NCI-H446 (cell line): ENCODE measurements around the gene COL8A1.

ENCODE experiments used
- DNase-seq, 2 experiments: peaks; one replicate each; lab custom pipeline; 2025; lab: John Stamatoyannopoulos, UW

COL8A1 gene

GRCh38 chr3:99639579-99639978, 1.2 kb downstream of the COL8A1 start:
- DNase-seq, result no peak

DNA sequence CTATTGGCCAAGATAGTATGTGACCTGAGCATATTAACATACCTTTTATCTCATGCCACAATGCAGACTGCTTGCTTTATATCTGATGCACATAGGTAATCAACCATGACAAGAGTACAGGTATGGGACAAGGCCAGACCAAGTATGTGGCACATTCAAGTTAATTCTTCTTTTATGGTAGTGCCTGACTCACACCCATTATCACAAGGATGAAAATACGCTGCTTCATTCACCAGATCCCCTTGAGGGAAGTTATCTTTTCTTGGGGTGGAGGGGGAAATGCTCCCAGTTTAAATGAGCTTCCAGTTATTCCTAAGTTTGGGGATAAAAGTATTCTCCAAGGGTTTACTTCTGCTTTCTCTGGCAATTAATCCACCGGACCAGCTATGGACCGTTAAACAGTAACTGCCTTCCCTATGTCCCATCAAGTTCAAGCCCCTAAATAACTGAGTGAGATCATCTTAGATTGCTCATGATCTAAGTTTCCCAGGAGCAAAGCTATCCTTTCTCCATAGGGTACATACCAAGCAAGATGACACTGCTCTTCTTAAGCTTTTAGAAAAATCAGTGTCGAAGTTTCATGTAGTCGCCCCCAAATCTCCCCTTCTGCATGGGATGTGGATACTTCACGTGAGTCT, 1.9 kb downstream of the COL8A1 start:
- DNase-seq, result no peak

- no peak for DNase-seq
These were observed 3.1 kb downstream of the COL8A1 start for GRCh38 chr3:99641480-99641879.

GRCh38 chr3:99641982-99642381, 3.6 kb downstream of the COL8A1 start:
- DNase-seq, result no peak

GRCh38 chr3:99644017-99644416, 5.6 kb downstream of the COL8A1 start:
- DNase-seq, result no peak

GRCh38 chr3:99644746-99645145, 6.4 kb downstream of the COL8A1 start:
- no peak for DNase-seq

DNA sequence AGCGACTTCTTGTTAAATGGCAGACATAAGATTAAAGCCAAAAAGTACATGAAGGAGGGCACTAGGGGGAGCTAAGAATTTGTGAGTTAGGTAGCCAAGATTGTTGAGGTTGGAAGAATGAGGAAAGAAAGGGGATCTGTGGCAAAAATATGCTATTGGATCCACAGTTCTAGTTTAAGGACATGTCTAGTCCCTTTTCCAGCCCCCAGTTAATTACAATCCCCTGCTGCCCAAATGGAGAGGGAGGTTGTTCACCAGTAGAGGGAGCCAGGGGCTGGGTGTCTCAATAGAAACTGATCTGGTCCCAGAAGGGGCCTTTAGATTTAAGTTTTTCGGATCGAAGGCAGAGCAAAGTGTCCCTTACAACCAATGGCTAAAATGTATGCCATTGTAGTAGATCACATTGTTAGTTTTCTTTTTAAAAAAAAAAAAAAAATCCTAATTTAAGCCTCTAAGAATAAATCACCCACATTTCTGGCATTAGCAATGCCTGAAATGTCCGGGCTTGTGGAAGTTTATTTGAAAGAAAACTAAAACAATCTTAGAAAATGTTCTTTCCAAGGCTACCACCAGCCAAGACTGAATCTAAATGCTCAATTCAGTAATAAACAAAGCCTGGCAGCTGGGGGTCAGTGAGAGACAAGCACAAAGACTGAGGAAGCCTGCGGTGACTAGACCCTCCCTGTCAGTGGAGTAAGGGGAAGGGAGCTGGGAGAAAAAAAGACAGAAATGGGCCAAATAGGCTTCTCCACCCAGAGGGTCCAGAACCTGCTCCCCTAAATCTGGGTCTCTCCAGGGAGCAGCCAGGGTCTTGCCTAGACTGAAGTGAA, 7.1 kb downstream of the COL8A1 start:
- peak; percentile 59 to 69 for DNase-seq

DNA sequence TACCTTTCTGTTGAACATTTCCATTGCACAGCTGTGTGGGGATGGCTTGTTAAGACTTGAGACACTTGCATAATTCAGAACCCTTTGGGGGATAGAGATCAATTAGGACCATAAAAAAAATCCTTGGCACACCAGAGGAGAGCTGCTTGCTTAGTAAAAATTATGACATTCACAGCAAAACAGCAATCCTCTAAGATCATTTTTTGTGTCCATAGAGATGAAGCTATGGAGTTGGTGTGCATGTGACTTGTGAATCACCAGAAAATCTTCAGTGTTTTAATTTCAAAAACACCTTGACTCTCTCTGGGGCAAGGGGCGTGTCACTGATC, 7.7 kb downstream of the COL8A1 start:
- DNase-seq, result no peak

GRCh38 chr3:99647081-99647480, 8.7 kb downstream of the COL8A1 start:
- DNase-seq, result no peak

GRCh38 chr3:99648101-99648500, 9.7 kb downstream of the COL8A1 start:
- DNase-seq, result no peak

DNA sequence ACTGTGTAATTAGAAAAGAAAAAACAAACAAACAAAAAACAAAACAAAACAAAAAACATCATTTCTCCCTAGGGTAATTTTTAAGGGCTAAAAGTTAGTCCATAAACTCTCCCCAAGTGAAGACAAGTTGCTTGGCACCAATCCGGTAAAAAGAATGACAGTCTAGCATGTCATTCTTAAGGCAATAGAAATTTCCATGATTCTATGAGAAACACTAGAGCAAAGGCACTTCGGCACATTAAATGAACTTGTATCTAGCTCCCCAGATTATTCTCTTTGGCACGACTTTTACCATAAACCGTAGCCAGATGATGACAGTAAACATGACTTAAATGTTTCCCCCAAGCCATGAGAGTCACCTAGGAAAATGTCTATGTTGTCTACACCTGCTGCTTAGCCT, 10.1 kb downstream of the COL8A1 start:
- DNase-seq, result no peak

DNA sequence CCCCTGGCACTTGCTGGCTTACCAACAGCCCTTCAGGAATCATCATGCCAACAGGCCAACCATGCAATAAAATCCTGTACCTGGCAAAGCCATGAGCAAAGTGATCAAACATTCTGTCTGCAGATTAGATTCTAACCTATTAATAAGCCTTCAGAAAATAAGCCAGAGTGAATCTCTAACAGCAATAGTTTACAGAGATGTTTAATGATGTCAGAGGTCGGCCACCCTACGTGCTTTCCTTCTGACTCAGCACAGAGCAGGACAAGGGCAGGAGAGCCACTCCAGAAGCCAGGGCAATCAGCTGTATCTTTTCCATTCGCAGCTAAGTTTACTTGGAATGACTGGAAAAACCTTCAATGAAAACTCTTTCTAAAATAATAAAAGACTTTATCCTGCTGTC, 13.1 kb downstream of the COL8A1 start:
- DNase-seq, result no peak

DNA sequence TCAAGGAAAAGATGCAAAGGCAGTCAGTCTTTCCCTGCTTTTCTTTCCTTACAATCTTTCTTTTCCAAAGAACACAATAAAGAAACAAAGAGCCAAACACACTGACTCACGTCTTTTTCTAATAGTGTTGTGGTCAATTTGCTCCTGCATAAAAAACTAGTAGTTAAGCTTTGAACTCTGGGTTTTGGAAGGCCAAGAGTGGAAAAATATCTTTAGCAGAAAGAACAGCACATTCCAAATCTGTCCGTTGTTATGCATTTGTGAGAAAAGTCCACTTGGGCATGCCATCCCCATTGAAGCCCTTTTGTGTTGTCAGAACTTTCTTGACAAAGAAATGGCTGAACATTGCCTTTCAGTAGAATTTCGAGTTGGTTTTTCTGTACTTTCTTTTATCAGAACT, 18.2 kb downstream of the COL8A1 start:
- DNase-seq, result no peak

GRCh38 chr3:99658274-99658673, 19.9 kb downstream of the COL8A1 start:
- DNase-seq, result no peak

DNA sequence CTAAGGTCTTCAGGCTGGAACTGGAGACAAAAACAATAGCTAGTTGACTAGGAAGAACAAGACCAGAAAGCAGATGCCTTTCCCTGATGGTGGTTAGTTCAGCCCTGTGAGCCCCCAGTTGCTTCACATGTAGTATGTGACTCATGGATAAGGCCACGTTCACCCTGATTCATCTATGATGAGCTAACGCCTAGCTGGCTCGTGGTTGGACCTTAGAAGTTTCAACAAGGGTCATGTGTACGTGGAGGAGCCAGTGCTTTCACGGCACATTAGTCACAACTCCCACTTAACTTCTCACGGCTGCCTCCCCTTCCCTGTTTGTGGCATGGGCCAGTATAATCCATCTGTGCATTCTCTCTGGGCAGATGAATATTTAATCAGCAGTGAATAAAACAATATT, 20.6 kb downstream of the COL8A1 start:
- DNase-seq, result peak; percentile 14 to 54

DNA sequence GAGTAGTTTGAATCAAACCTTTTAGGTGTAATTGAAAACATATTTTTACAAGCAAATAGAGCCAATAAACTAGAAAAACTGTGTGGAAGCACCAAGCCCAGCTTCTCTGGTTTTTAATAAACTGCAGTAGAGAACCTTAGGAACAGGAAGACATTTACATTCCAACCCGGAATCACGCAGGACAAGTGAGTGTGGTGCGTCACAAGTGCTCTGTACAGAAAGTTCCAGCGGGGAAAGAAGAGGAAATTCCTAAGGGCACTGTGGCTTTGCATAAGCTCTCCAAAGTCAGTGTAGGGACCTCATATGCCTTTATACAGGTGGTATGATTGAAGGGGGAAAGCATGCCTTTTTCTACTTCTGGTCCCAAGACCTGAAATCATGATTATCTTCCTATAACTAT, 21.6 kb downstream of the COL8A1 start:
- no peak for DNase-seq

DNA sequence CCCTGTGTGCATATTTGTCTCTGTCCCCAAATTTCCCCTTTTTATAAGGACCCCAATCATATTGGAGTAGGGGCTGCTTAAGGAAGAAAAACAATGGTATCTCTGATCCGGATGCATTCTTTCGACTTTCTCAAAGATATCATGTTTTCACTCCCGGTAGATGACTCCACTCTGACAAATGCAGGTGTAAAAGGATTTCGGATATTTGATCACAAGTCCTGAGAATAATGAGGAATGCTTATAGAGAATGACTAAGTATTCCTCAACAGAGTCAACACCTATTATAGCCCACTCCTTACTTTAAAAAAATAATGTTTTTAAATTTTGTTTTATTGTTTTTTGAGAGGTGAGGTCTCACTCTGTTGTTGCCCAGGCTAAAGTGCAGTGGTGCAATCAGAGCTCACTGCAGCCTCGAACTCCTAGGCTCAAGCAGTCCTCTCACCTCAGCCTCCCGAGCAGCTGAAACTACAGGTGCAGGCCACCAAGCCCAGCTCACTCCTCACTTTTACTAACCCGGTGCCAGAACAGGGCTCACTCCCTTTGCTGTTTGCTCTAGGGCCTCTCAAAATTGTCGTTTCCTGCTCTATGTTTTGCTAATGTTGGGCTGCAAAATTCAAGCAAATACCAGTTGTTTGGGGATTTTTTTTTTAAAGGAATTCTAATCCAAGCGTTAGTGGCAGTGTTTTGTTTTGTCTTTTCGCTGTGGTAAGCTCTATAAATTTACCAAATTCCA, 24.6 kb downstream of the COL8A1 start:
- DNase-seq, result no peak

GRCh38 chr3:99663977-99664376, 25.6 kb downstream of the COL8A1 start:
- DNase-seq, result no peak

DNA sequence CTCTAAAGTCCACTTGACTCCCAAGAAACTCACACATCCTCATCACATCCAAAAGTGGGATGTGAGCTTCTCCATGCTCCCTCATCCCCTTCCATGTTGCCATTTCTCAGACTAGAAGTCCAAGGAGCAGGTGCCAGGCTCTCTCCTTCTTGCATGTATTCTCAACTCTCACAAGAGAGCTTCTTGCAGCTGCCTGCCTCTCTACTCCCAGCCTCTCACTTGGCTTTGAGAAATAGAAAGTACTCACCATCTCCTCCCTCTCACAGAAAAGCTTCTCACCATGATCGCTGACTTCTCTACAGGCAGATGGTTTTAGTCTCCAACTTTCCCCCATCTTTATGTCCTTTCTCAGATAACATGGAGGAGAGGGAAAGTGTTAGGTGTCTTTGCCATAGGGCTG, 26.6 kb downstream of the COL8A1 start:
- no peak for DNase-seq

GRCh38 chr3:99666201-99666600, 27.8 kb downstream of the COL8A1 start:
- no peak for DNase-seq

GRCh38 chr3:99668044-99668443, 29.6 kb downstream of the COL8A1 start:
- no peak for DNase-seq

DNA sequence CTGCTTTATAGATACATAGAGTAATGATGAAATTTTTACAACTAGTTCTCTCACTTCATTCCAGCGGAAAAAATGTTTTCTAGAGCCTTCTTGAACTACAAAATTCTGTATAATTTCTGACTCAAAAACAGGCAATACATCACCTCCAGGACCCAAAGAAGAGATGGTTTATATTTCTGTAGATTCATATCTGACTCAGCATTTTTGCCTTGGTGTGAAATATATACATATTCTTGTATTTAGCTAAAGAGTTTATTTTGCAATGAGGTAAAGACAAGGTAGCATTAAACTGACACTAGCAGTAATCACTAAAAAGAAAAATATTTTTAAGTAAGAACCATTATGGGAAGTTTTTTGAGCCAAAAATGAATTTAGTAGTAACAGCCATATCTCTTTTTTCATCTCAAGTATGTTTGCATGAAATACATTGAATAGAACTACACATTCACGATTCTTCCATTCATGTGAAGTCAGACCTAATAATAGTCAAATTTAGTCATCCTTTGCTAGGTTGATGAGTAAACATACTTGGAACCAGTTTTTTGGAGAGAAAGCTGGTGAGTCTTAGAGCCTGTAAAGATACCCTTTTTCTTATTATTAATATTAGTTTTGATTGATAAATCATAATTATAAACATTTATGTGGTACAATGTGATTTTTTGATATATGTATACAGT, 31.6 kb downstream of the COL8A1 start:
- DNase-seq, result no peak

GRCh38 chr3:99670556-99670950, 32.2 kb downstream of the COL8A1 start:
- DNase-seq, result no peak
